ENCODE measurements around the gene POR.
"Not testable (repeated sequence)": the region's sequence is repeated elsewhere in the genome, so short reads cannot be mapped to it uniquely, and the experiment has no call there.

GRCh38 chr7:76005004-76005403, 90.0 kb downstream of the POR start:
- not testable (repeated sequence) for TF ChIP-seq RAD21 (conservative IDR thresholded peaks at IDR 0.05); EZH2 (IDR thresholded peaks at IDR 0.05; ENCODE audit: borderline replicate concordance, insufficient read depth, low read length, poor library complexity, severe bottlenecking); TAF1 (IDR thresholded peaks at IDR 0.05; ENCODE audit: low read depth); CTCF (IDR thresholded peaks at IDR 0.05; ENCODE audit: poor library complexity, severe bottlenecking); REST (IDR thresholded peaks at IDR 0.05; ENCODE audit: borderline replicate concordance)

Measured in neural cell (in vitro differentiated cells).